ENCODE results near the gene TMEM255A.

DNA sequence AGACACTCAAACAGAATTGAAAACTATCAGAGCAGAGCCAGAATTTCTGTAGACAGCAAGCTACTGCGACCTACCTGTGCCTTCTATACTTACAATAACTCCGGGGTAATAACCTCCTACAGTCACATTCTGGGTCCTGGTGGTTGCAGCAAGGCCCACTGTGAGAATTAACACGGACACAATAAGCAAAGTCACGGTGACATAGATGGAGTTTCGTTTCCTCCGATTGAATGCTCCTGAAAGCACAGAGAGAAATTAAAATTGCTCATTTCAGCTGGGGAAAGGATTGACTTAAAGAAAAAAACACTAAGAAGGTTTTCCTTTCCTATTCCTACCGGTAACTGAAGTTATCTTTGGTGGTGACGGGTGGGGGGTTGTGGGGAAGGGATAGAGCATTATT, 7.0 kb downstream of the TMEM255A start:
- TF ChIP-seq ZNF274 (IDR thresholded peaks at IDR 0.05; ENCODE audit: low read depth, low read length): no peak
- TF ChIP-seq SUZ12 (IDR thresholded peaks at IDR 0.05; ENCODE audit: extremely low read depth, insufficient read depth, insufficient read length): no peak
